Endothelial cell of umbilical vein (primary cell): ENCODE results near the gene LBR. TPM values are rescaled to one million over a fixed set of nuclear protein-coding genes. Genes with fewer than 3 reads are reported as not detected.

Experiments used
- BruUV-seq: library from RNA; stranded (reverse); fragments of 400-500 nt; replicated peaks from 2 replicates; lab custom pipeline; 2021; lab: Mats Ljungman, UMichigan
- CTCF ChIA-PET: fragments of 300-600, 350-600 bp; sonication (Branson Sonifier 250); formaldehyde crosslinking; loops from one replicate; lab custom pipeline; 2021; ENCODE audit warnings: antibody characterized with exemption, inconsistent platforms; lab: Charles Lee
- POLR2A ChIA-PET: fragments of 300-600, 350-600 bp; sonication (Branson Sonifier 250); formaldehyde crosslinking; loops from one replicate; lab custom pipeline; 2021; ENCODE audit warnings: antibody characterized with exemption, inconsistent platforms; lab: Charles Lee
- DNase-seq: peaks from one replicate; pipeline ENCODE4 v3.0.0-alpha.2; 2011; ENCODE audit warnings: low read depth, low spot score
- FAIRE-seq: peaks from 2 replicates; lab custom pipeline; 2011; peaks lifted over from hg19 to GRCh38; lab: Jason Lieb, UNC
- H2AFZ ChIP-seq: 2 replicates; pipeline ENCODE4 v1.6.0; 2012; ENCODE audit warnings: low read depth, low read length, control low read depth, inconsistent platforms
- H3K27ac ChIP-seq: 2 replicates; pipeline ENCODE4 v1.5.1; 2011; ENCODE audit warnings: low read depth, mild to moderate bottlenecking, control low read depth, low read length, moderate library complexity; ENCODE audit not compliant: insufficient read depth
- H3K27me3 ChIP-seq, 2 experiments: 2 replicates each; pipeline versions ENCODE4 v1.6.0 to v1.6.1; 2011; ENCODE audit warnings: low read length in 2 of 2, mixed read lengths in 1 of 2; ENCODE audit not compliant: control insufficient read depth in 2 of 2, insufficient read depth in 2 of 2
- H3K36me3 ChIP-seq, 2 experiments: 2 replicates in 1 of 2; 3 replicates in 1 of 2; pipeline ENCODE4 v1.5.1; 2011; ENCODE audit warnings: low read length in 2 of 2, mild to moderate bottlenecking in 1 of 2, moderate library complexity in 1 of 2; ENCODE audit not compliant: control insufficient read depth in 2 of 2, insufficient read depth in 2 of 2; ENCODE audit errors: extremely low read depth in 1 of 2
- H3K4me1 ChIP-seq: 3 replicates; pipeline ENCODE4 v1.5.1; 2011; ENCODE audit warnings: mild to moderate bottlenecking, low read length; ENCODE audit not compliant: control insufficient read depth, insufficient read depth; ENCODE audit errors: extremely low read depth
- H3K4me2 ChIP-seq: 2 replicates; pipeline ENCODE4 v1.6.1; 2011; ENCODE audit warnings: low read length, control low read depth, mixed read lengths; ENCODE audit not compliant: insufficient read depth
- H3K4me3 ChIP-seq, 3 experiments: fragments of 200-600 bp in 1 of 3; sonication (generic), shearing (Covaris generic) in 1 of 3; replicated peaks in 1 of 3; 2 replicates each; pipeline ENCODE4 v1.5.1; 2011 to 2016; ENCODE audit warnings: control low read depth in 3 of 3, low read length in 3 of 3, mild to moderate bottlenecking in 2 of 3, inconsistent platforms in 1 of 3, low read depth in 1 of 3, moderate library complexity in 1 of 3; ENCODE audit not compliant: insufficient read depth in 1 of 3
- H3K79me2 ChIP-seq: 2 replicates; pipeline ENCODE4 v1.6.0; 2012; ENCODE audit warnings: low read length, inconsistent platforms; ENCODE audit not compliant: control insufficient read depth, insufficient read depth
- H3K9ac ChIP-seq: replicated peaks from 2 replicates; pipeline ENCODE3; 2011; ENCODE audit warnings: low read length, control low read depth; ENCODE audit not compliant: insufficient read depth; ENCODE audit errors: extremely low read depth
- H3K9me1 ChIP-seq: replicated peaks from 3 replicates; pipeline ENCODE4 v1.6.0; 2011; ENCODE audit warnings: mild to moderate bottlenecking, low read length; ENCODE audit not compliant: control insufficient read depth, insufficient read depth; ENCODE audit errors: extremely low read depth
- H3K9me3 ChIP-seq: replicated peaks from 2 replicates; pipeline ENCODE4 v1.5.1; 2012; ENCODE audit warnings: low read length, inconsistent platforms; ENCODE audit not compliant: control insufficient read depth, insufficient read depth
- H4K20me1 ChIP-seq: replicated peaks from 2 replicates; pipeline ENCODE3; 2011; ENCODE audit warnings: mild to moderate bottlenecking, low read length; ENCODE audit not compliant: control insufficient read depth, insufficient read depth; ENCODE audit errors: extremely low read depth
- EZH2 ChIP-seq: IDR thresholded peaks from 2 replicates; pipeline ENCODE4 v1.6.1; 2012; ENCODE audit warnings: borderline replicate concordance, low read depth, mild to moderate bottlenecking, moderate library complexity, low read length, inconsistent platforms; ENCODE audit not compliant: severe bottlenecking
- FOS ChIP-seq: IDR thresholded peaks from 2 replicates; pipeline ENCODE4 v1.6.1; 2011; ENCODE audit warnings: mild to moderate bottlenecking, low read length, moderate library complexity, borderline replicate concordance; ENCODE audit not compliant: insufficient read depth
- GATA2 ChIP-seq: IDR thresholded peaks from 2 replicates; pipeline ENCODE4 v1.7.0; 2011; ENCODE audit warnings: low read depth, mild to moderate bottlenecking, moderate library complexity, mixed read lengths, low read length; ENCODE audit not compliant: insufficient read length, insufficient read depth
- JUN ChIP-seq: IDR thresholded peaks from 2 replicates; pipeline ENCODE4 v1.6.1; 2011; ENCODE audit warnings: borderline replicate concordance, low read depth; ENCODE audit not compliant: insufficient read length, insufficient read depth
- MYC ChIP-seq: IDR thresholded peaks from one replicate; pipeline ENCODE4 v1.6.1; 2011; ENCODE audit warnings: mild to moderate bottlenecking, low read depth, low read length
- POLR2A ChIP-seq: IDR thresholded peaks from 2 replicates; pipeline ENCODE4 v1.6.1; 2012; ENCODE audit warnings: low read depth, mild to moderate bottlenecking, control low read depth, low read length
- POLR2AphosphoS5 ChIP-seq: IDR thresholded peaks from 2 replicates; pipeline ENCODE4 v1.6.1; 2012; ENCODE audit warnings: low read depth, mild to moderate bottlenecking, control low read depth, low read length, moderate library complexity; ENCODE audit not compliant: insufficient read depth
- dilution Hi-C: fragments of 300-500 bp; cut with MboI; formaldehyde crosslinking; loops from one replicate; pipeline ENCODE4 v1.15.0; 2019; ENCODE audit warnings: low sequenced_read_pairs; ENCODE audit not compliant: extremely low pct_ligation_motif_present
- intact Hi-C: fragments of 100-400 bp; cut with micrococcal nuclease; formaldehyde crosslinking; loops from one replicate; pipeline ENCODE4 v1.10.0; 2022
- polyA plus RNA-seq, 4 experiments: library from polyadenylated mRNA; depleted of rRNA in 3 of 4; stranded (reverse) in 3 of 4; unstranded in 1 of 4; fragments of >200 nt; gene quantifications; 2 replicates each; pipeline versions ENCODE4 v1.2.1 to v1.2.3, GENCODE V29; 2011 to 2012; ENCODE audit warnings: missing spikeins in 1 of 4
- total RNA-seq: library from RNA; stranded (reverse); gene quantifications from 2 replicates; pipeline ENCODE4 v1.2.3, GENCODE V29; 2021
- TF ChIP-seq, protein P1 (sequence below): IDR thresholded peaks from 2 replicates; pipeline ENCODE4 v1.6.1; 2011; ENCODE audit not compliant: insufficient read depth, insufficient read length
- TF ChIP-seq, protein P2 (sequence below), 2 donors: IDR thresholded peaks; 1 replicate in 1 of 2; 2 replicates in 1 of 2; pipeline ENCODE4 v1.5.1; 2011; ENCODE audit warnings: low read length in 2 of 2, mild to moderate bottlenecking in 2 of 2, moderate library complexity in 2 of 2, control low read depth in 1 of 2, inconsistent platforms in 1 of 2, low read depth in 1 of 2; ENCODE audit not compliant: insufficient read depth in 1 of 2; ENCODE audit errors: extremely low read depth in 1 of 2

LBR gene
- total and polyA plus RNA-seq, 2 donors (not counting 3 experiments of a cell fraction or from before 2014, with no cell fraction given), result 53.9 to 119 TPM

DNA sequence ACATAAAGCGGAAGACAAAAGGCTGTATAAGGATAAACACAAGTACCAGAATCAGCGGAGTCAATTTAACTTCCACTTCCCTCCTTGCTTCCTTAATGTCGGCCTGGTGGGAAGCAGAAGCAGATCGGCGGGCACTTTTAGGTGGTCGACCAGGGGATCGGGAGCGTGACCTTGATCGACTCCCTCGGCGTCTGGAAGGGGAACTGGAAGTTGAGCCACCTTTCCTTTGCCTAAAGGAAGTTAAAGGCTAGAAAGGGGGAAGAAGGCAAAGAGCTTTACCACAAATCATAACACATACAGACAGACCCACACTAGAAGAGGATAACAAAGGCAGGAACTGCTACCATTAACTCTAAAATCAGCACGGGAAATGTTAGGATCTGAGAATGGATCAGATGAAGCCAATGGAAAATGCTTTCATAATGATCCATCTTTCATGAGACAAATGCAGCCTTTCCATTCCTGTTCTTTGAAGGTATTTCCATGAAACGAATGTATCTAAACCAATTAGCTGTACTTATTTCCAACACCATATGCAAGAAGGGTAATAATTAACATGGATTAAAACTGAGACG, 5.7 kb downstream of the LBR start:
- FAIRE-seq, result peak; percentile 58
- peak; percentile 59 for DNase-seq
- no peaks in the 10 kb centered on the region for H3K9me3 ChIP-seq
- peaks cover 47% of the 10 kb centered on the region for H3K4me1 ChIP-seq
- H3K9me1 ChIP-seq, result no peaks in the 10 kb centered on the region
- no peak for TF ChIP-seq MYC
- no peak for TF ChIP-seq POLR2AphosphoS5
- peaks cover 4 to 23% of the 10 kb centered on the region in 2 experiments for H3K36me3 ChIP-seq
- no peak overlapping the region for H3K9ac ChIP-seq
- peak overlapping the region; percentile 73 for H3K4me2 ChIP-seq
- CTCF ChIA-PET, result interaction anchor here (0.6 to 1.0 kb wide), 2 partner anchors 52 to 103 kb away, joined by 3 to 4 read pairs; no protein-coding TSS in a partner anchor
- no TSS peak for BruUV-seq
- POLR2A ChIA-PET, result no interaction called here
- no peaks in the 10 kb centered on the region for H3K27me3 ChIP-seq
- dilution Hi-C loops, result no loop called here
- H4K20me1 ChIP-seq, result peaks cover 4% of the 10 kb centered on the region
- peak overlapping the region; percentile 4 for H3K27ac ChIP-seq
- peak overlapping the region in 1 of 3 experiments; percentile 9 for H3K4me3 ChIP-seq
- peaks cover 65% of the 10 kb centered on the region for H3K79me2 ChIP-seq
- peak overlapping the region; percentile 2 for H2AFZ ChIP-seq
- intact Hi-C loops, result no loop called here

DNA sequence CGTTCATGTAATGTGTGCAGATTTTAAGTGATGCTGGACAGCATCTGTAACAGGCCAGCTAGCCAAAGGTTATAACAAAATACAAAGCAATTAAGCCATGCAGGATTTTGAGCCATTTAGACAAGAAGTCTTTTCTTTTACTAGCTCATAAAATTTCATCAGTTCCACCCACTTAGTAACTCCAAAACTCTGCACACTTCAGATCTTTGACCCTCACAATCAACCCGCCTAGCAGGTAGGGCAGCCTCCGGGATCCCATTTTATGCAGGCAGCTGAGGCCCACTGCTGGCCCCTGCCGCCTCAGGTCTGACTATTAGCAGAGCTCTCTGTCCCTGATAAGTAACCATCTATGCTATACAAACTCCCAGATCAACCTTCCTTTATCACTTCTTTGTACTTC, 9.2 kb downstream of the LBR start:
- Histone ChIP-seq H3K9ac (no peak overlapping the region), H4K20me1 (no peaks in the 10 kb centered on the region), H3K4me3 (no peak overlapping the region), H3K4me2 (no peak overlapping the region), H3K27me3 (no peaks in the 10 kb centered on the region), H3K9me3 (no peaks in the 10 kb centered on the region), H3K9me1 (no peaks in the 10 kb centered on the region), H3K27ac (no peak overlapping the region), H3K79me2 (peaks cover 38% of the 10 kb centered on the region), H2AFZ (no peak overlapping the region), H3K4me1 (peaks cover 17% of the 10 kb centered on the region), H3K36me3 (peaks cover 18 to 25% of the 10 kb centered on the region in 2 experiments)
- no peak for DNase-seq
- CTCF ChIA-PET, result interaction anchor here (1.7 kb wide), 1 partner anchor 10 kb away, joined by 3 read pairs; no protein-coding TSS in a partner anchor
- BruUV-seq, result no TSS peak
- intact Hi-C loops, result no loop called here
- TF ChIP-seq EZH2 (no peak), POLR2A (no peak), FOS (no peak), POLR2AphosphoS5 (no peak), GATA2 (no peak), MYC (no peak), JUN (no peak)
- TF ChIP-seq, protein P1, sequence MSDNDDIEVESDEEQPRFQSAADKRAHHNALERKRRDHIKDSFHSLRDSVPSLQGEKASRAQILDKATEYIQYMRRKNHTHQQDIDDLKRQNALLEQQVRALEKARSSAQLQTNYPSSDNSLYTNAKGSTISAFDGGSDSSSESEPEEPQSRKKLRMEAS, result no peak
- TF ChIP-seq, protein P2, sequence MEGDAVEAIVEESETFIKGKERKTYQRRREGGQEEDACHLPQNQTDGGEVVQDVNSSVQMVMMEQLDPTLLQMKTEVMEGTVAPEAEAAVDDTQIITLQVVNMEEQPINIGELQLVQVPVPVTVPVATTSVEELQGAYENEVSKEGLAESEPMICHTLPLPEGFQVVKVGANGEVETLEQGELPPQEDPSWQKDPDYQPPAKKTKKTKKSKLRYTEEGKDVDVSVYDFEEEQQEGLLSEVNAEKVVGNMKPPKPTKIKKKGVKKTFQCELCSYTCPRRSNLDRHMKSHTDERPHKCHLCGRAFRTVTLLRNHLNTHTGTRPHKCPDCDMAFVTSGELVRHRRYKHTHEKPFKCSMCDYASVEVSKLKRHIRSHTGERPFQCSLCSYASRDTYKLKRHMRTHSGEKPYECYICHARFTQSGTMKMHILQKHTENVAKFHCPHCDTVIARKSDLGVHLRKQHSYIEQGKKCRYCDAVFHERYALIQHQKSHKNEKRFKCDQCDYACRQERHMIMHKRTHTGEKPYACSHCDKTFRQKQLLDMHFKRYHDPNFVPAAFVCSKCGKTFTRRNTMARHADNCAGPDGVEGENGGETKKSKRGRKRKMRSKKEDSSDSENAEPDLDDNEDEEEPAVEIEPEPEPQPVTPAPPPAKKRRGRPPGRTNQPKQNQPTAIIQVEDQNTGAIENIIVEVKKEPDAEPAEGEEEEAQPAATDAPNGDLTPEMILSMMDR (IDR thresholded peaks at IDR 0.05; ENCODE audit: extremely low read depth in 1 of 2, insufficient read depth in 1 of 2, low read depth in 1 of 2, low read length in 2 of 2), result no peak
- dilution Hi-C loops, result no loop called here
- no peak for FAIRE-seq
- POLR2A ChIA-PET, result no interaction called here
